ENCODE results near the gene ARHGEF4.

ARHGEF4 gene

DNA sequence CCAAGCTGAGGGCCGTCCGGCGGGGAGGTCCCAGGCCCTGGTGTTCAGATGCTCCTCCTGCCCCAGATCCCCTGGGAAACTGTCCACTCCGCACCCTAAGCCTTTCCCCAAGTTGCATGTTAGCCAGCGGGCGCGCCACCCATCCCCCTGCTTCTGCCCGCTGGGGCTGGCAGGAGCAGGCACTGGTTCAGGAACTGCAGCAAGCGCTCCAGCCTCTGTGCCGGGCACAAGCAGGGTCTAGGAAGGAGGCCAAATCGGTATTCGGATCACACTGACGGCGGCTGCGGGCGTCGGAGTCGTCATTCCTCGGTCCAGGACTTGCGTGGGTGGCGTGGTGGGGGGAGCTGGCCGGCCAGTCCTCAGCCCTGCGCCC is 202.8 kb downstream of the ARHGEF4 start:
- DNase-seq, result no peak

DNA sequence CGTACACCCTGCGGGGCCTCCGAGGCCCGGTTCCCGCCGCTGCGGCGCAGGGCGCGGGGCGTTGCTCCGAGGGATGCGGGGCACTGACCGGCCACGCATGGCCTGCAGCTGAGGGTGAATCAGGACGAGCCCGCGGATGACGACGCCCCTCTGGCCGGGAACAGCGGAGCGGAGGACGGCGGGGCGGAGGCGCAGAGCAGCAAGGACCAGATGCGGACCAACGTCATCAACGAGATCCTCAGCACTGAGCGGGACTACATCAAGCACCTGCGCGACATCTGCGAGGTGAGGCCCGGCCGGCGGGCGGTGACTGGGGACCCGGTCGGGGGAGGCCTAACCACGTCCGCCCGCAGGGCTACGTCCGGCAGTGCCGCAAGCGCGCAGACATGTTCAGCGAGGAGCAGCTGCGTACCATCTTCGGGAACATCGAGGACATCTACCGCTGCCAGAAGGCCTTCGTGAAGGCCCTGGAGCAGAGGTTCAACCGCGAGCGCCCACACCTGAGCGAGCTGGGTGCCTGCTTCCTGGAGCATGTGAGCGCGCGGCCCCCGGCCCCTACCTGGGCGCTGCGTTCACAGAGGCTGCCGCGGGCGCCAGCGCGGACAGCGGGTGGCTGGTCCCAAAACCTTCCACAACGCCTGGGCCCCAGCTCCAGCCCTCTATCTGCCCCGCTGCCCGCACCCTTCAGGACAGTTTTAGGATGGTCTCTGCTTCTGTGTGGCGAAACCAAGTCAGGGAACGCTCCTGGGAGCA is 203.4 kb downstream of the ARHGEF4 start:
- no peak for DNase-seq

DNA sequence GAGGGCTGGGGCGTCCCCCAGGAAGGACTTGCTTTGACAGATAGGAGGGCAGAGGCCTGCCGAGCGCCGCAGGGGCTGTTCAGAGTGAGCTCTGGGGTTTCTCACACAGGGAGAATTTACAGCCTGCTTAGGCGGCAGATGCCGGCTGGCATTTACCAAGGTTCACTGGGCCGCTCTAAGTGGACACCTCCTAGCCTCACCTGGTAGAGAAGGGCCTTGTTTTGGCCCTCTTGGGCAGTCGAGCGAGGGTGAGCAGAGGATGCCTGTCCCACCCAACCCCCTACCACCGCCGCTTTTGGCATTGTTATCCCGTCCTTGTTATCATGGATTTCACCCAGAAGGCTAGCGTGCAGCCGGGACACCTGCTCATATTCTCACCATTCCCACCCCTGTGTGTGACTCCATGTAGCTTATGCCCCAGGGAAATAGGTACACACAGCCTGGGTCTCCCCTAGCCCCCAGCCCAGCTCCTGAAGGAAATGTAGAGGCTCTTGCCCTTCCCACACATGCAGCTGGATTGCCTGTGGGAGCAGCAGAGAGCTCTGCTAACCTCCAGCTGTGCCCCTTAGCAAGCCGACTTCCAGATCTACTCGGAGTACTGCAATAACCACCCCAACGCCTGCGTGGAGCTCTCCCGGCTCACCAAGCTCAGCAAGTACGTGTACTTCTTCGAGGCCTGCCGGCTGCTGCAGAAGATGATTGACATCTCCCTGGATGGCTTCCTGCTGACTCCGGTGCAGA is 204.1 kb downstream of the ARHGEF4 start:
- no peak for DNase-seq

GRCh38 chr2:131041402-131042147 is 204.9 kb downstream of the ARHGEF4 start:
- no peak for DNase-seq

- no peak for DNase-seq
These were observed 205.5 kb downstream of the ARHGEF4 start for GRCh38 chr2:131042148-131042775.

- DNase-seq, result no peak
These were observed 206.7 kb downstream of the ARHGEF4 start for GRCh38 chr2:131043199-131044074.

- no peak for DNase-seq
These were observed 207.5 kb downstream of the ARHGEF4 start for GRCh38 chr2:131044075-131044756.

DNA sequence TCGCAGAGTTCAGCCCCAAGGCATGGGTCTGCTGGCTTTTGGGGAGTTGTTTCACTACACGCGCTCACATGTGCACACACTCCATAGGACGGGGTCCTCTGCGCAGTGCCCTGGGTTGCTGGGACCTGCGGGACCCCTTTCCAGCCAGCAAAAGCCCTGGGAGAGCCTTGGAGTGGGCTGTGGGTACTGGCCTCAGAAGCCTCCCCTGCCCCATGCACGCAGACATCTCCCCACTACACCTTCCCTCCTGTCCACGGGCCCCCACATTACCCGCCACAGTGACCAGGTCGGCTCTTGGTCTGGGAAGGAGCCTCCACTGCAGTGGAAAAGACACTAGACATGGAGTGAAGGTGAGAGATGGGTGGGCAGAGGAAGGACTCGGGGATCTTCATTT is 208.0 kb downstream of the ARHGEF4 start:
- DNase-seq, result no peak

GRCh38 chr2:131045286-131046027 is 208.7 kb downstream of the ARHGEF4 start:
- no peak for DNase-seq

- DNase-seq, result no peak
These were observed 209.6 kb downstream of the ARHGEF4 start for GRCh38 chr2:131046028-131046917.

DNA sequence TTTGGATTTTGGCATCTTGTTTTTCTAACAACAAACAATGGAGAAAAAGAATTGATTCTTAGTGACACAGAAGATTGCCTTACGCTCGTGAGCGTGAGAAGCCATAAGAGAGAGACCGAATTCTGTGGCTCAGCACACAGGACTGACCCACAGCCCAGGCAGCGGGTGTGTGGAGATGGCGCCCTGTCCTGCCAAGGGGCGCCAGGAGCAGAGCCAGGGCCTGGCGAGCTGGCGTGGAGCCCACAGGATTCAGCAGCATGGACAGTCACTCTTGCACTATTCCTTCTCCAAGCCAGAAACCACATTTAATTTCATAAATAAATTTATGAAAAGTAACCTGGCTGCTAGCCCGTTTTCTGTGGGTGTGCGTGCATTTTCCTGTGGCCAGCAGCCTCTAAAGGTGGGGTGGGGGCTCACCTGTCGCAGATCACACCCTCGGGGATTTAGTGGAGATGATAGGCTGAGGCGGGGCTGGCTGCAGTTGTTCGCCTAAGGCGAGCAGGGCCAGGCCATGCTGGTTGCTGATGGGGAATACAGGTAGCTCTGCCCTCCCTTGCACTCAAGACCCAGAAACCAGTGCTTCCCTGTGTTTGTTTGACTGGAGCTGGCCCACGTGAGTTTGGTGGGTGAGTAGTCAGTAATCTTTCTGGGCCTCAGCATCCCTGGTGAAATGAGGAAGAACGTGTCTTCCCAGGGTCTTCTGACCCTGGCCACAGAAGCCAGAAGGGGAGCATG is 210.4 kb downstream of the ARHGEF4 start:
- no peak for DNase-seq

- DNase-seq, result no peak
These were observed 211.3 kb downstream of the ARHGEF4 start for GRCh38 chr2:131047920-131048560.

- DNase-seq, result no peak
These were observed 211.9 kb downstream of the ARHGEF4 start for GRCh38 chr2:131048641-131049040.

GRCh38 chr2:131049150-131049718 is 212.5 kb downstream of the ARHGEF4 start:
- DNase-seq, result no peak

DNA sequence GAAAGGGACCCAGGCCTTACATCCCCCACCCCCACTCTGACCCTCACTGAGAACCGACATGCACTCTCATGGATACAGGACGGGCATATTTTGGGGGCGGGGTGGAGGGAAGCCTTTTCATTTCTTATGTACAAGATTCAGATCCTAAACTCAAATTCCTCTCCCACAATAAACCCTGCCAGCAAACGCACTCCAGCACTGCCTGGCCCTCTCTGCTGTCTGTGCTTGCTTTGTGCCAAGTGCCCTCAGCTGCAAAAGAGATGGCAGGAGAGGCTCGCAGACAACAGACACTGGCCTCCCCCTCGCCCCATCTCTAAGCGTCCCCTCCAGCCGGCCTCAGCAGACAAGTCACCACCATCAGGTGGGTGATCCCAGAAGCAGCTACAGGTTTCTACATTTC is 214.2 kb downstream of the ARHGEF4 start:
- DNase-seq, result no peak

DNA sequence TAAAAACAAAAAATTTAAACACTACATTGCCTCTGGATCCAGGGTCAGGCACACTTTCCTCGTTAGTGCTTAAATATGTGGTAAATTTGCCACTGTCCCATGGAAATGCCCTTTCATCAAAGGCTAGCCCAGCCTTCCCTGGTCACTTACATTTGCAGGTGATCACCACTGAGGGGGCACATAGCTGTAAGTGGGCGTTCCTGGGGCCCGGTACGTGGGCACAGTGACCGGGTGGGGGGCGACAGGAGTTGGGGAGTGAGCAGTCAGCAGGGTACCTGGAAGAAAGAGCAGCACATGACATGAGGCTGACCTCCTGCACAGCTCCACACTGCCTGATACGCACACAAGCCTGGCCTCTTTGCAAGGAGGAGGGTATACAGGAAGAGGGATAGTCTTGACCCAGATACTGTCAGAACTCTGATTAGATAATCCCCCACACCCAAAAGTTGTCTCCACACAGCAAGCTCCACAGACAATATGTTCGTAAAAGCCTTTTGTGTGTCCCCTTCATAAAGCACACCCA is 216.1 kb downstream of the ARHGEF4 start:
- DNase-seq, result no peak

GRCh38 chr2:131054488-131054887 is 217.8 kb downstream of the ARHGEF4 start:
- no peak for DNase-seq

Measured in fibroblast of skin of scalp (primary cell).